HL-60 (cell line): Measurements from ENCODE around the gene PPP1R36.
"Not testable (repeated sequence)": the region's sequence is repeated elsewhere in the genome, so short reads cannot be mapped to it uniquely, and the experiment has no call there.

Source experiments
- DNase-seq, 2 experiments: peaks; one replicate each; pipeline ENCODE4 v3.0.0-alpha.2; 2010 to 2020; ENCODE audit warnings: low read depth in 1 of 2, low spot score in 1 of 2
- H3K27ac ChIP-seq: fragments of 250-450 bp; sonication (Bioruptor Pico); replicated peaks from 2 replicates; pipeline ENCODE4 v1.5.1; 2020; ENCODE audit warnings: mild to moderate bottlenecking, moderate library complexity
- H3K27me3 ChIP-seq: fragments of 250-450 bp; sonication (Bioruptor Pico); 2 replicates; pipeline ENCODE4 v1.5.1; 2021; ENCODE audit warnings: mild to moderate bottlenecking, moderate library complexity; ENCODE audit not compliant: insufficient read depth, poor library complexity, severe bottlenecking
- H3K4me3 ChIP-seq: replicated peaks from 2 replicates; pipeline ENCODE4 v1.5.1; 2011; ENCODE audit warnings: mild to moderate bottlenecking, control low read depth, low read length; ENCODE audit not compliant: insufficient read depth
- GABPA ChIP-seq: IDR thresholded peaks from 2 replicates; pipeline ENCODE4 v1.6.1; 2012; ENCODE audit warnings: low read depth
- POLR2AphosphoS5 ChIP-seq: IDR thresholded peaks from 2 replicates; pipeline ENCODE4 v1.6.1; 2012; ENCODE audit warnings: low read depth
- SPI1 ChIP-seq: IDR thresholded peaks from 2 replicates; pipeline ENCODE4 v1.6.1; 2012; ENCODE audit warnings: low read depth, mild to moderate bottlenecking, borderline replicate concordance
- TF ChIP-seq, protein P1 (sequence below): IDR thresholded peaks from 2 replicates; pipeline ENCODE4 v1.6.1; 2012; ENCODE audit warnings: low read depth; ENCODE audit not compliant: insufficient replicate concordance
- TF ChIP-seq, protein P2 (sequence below): IDR thresholded peaks from one replicate; pipeline ENCODE4 v1.5.1; 2011; ENCODE audit warnings: low read length, control low read depth, inconsistent platforms; ENCODE audit not compliant: insufficient read depth

Gene PPP1R36

DNA sequence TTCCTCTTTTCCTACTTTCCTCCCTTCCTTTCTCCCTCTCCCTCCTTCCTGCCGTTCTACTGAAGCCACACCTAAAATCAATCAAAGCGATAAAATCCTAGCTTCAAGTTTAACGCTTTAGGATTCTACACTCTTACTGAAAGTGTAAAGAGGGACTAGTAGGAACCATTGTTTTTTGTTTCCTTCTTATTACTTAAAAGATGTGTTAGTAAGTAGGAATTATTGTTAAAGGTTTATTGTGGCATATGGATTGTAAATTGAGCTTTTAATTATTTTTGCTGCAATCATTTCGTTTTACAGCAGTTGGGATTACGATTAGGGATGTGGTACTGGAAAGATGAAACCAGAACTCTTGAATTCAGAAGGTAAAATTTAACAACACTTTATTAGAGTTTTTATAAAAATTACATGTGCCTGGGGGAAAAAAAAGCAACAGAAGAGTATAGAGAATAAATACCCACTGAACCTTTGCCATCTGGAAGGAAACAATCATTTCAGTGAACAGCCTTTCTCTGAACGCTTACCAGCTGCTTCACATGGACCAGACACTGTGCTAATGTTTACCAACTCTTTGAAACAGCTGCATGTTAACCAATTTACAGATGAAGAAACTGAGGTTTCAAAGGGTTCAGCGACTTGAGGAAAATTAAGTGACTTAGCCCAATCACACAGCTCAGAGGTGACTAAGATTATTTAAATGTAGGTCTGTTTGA, 1.0 kb downstream of the PPP1R36 start:
- TF ChIP-seq, protein P1, sequence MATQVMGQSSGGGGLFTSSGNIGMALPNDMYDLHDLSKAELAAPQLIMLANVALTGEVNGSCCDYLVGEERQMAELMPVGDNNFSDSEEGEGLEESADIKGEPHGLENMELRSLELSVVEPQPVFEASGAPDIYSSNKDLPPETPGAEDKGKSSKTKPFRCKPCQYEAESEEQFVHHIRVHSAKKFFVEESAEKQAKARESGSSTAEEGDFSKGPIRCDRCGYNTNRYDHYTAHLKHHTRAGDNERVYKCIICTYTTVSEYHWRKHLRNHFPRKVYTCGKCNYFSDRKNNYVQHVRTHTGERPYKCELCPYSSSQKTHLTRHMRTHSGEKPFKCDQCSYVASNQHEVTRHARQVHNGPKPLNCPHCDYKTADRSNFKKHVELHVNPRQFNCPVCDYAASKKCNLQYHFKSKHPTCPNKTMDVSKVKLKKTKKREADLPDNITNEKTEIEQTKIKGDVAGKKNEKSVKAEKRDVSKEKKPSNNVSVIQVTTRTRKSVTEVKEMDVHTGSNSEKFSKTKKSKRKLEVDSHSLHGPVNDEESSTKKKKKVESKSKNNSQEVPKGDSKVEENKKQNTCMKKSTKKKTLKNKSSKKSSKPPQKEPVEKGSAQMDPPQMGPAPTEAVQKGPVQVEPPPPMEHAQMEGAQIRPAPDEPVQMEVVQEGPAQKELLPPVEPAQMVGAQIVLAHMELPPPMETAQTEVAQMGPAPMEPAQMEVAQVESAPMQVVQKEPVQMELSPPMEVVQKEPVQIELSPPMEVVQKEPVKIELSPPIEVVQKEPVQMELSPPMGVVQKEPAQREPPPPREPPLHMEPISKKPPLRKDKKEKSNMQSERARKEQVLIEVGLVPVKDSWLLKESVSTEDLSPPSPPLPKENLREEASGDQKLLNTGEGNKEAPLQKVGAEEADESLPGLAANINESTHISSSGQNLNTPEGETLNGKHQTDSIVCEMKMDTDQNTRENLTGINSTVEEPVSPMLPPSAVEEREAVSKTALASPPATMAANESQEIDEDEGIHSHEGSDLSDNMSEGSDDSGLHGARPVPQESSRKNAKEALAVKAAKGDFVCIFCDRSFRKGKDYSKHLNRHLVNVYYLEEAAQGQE, result no peak
- TF ChIP-seq GABPA, result no peak
- DNase-seq, result no peak
- Histone ChIP-seq H3K4me3 (no peak overlapping the region), H3K27me3 (peaks cover 4% of the 10 kb centered on the region), H3K27ac (no peak overlapping the region)

DNA sequence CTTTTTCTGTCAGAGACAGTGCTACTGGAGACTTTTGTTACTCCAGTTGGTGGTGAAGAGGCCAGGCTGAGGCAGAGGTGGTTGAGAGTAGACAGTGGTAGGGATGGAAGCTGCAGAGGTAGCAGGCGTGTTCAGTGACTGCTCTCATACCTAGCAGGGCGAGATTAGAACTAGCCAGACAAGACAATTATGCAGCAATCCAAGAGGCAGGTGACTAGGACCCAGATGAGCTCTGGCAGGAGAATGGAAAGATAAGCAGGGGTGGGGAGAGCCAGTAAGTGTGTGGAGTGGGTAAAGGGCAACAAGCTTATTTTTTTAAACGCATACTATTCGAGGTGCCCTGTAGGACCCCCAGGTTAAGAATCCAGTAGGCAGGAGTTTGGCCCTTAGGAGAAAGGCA, 4.8 kb downstream of the PPP1R36 start:
- DNase-seq, result no peak
- H3K27ac ChIP-seq, result no peak overlapping the region
- peaks cover 4% of the 10 kb centered on the region for H3K27me3 ChIP-seq
- TF ChIP-seq POLR2AphosphoS5, result no peak
- TF ChIP-seq, protein P2, sequence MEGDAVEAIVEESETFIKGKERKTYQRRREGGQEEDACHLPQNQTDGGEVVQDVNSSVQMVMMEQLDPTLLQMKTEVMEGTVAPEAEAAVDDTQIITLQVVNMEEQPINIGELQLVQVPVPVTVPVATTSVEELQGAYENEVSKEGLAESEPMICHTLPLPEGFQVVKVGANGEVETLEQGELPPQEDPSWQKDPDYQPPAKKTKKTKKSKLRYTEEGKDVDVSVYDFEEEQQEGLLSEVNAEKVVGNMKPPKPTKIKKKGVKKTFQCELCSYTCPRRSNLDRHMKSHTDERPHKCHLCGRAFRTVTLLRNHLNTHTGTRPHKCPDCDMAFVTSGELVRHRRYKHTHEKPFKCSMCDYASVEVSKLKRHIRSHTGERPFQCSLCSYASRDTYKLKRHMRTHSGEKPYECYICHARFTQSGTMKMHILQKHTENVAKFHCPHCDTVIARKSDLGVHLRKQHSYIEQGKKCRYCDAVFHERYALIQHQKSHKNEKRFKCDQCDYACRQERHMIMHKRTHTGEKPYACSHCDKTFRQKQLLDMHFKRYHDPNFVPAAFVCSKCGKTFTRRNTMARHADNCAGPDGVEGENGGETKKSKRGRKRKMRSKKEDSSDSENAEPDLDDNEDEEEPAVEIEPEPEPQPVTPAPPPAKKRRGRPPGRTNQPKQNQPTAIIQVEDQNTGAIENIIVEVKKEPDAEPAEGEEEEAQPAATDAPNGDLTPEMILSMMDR, result no peak
- TF ChIP-seq SPI1, result no peak
- TF ChIP-seq, protein P1, result no peak
- TF ChIP-seq GABPA, result no peak
- H3K4me3 ChIP-seq, result no peak overlapping the region

DNA sequence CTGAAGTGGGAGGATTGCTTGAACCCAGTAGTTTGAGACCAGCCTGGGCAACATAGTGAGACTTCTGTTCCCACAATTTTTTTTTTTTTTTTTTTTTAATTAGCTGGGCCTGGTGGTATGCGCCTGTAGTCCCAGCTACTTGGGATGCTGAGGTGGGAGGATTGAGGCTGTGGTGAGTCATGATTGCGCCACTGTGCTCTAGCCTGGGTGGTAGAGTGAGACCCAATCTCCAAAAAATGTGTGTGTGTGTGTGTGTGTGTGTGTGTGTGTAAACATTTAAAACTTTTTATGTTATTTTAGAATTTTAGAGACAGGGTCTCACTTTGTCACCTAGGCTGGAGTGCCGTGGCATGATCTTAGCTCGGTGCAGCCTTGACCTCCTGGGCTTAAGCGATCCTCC, 6.8 kb downstream of the PPP1R36 start:
- Histone ChIP-seq H3K27me3 (no peaks in the 10 kb centered on the region), H3K4me3 (no peak overlapping the region), H3K27ac (no peak overlapping the region)
- DNase-seq, result no peak
- TF ChIP-seq GABPA, result no peak
- no peak for TF ChIP-seq POLR2AphosphoS5
- TF ChIP-seq, protein P1, result no peak
- TF ChIP-seq SPI1, result no peak
- TF ChIP-seq, protein P2, result no peak

DNA sequence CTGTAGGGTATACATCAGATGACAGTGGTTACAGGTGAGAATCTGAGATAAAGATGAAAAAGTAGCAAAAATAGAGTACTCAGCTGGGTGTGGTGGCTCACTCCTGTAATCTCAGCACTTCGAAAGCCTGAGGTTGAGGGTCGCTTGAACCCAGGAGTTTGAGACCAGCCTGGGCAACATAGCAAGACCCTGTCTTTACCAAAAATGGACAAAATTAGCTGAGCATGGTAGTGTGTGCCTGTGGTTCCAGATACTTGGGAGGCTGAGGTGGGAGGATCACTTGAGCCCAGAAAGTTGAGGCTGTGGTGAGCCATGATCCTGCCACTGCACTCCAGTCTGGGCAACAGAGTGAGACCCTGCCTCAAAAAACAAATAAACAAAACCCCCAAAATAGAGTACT, 8.5 kb downstream of the PPP1R36 start:
- H3K27me3 ChIP-seq, H3K4me3 ChIP-seq, DNase-seq, H3K27ac ChIP-seq: not testable (repeated sequence)
